ENCODE results near the gene DECR2.

DECR2 gene

DNA sequence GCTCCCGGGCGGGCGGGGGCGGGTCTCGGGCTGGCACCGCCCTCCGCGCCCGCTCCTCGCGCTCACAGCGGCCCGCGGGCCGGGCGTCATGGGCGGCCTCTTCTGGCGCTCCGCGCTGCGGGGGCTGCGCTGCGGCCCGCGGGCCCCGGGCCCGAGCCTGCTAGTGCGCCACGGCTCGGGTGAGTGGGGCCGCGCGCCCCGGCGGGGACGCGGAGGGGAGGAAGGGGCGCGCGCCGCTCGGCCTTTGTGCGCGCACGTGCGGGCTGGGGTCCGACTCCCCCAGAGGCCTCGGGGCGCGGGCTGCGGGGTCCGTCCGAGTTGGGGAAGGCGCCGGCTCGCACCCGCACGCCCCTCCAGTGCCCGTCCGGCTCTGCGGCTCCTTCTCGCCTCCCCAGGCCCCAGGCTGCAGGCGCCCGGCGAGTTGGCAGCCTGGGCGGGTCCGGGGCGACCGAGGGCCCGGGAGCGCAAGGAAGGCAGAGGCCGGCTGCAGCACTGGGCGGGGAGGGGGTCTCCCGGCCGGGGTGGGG, 4.5 kb upstream of the DECR2 start, which contains the start of gene NME4:
Gene NME4 (plus strand): TSS at position 65 of the 527 bp plus-strand sequence. CDS start 24 bp downstream, at position 89.
- TF ChIP-seq, protein P1, sequence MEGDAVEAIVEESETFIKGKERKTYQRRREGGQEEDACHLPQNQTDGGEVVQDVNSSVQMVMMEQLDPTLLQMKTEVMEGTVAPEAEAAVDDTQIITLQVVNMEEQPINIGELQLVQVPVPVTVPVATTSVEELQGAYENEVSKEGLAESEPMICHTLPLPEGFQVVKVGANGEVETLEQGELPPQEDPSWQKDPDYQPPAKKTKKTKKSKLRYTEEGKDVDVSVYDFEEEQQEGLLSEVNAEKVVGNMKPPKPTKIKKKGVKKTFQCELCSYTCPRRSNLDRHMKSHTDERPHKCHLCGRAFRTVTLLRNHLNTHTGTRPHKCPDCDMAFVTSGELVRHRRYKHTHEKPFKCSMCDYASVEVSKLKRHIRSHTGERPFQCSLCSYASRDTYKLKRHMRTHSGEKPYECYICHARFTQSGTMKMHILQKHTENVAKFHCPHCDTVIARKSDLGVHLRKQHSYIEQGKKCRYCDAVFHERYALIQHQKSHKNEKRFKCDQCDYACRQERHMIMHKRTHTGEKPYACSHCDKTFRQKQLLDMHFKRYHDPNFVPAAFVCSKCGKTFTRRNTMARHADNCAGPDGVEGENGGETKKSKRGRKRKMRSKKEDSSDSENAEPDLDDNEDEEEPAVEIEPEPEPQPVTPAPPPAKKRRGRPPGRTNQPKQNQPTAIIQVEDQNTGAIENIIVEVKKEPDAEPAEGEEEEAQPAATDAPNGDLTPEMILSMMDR (IDR thresholded peaks at IDR 0.05; ENCODE audit: borderline replicate concordance, control extremely low read depth, extremely low read depth, insufficient read depth, missing control alignments) = no peak
- peak; percentile 74 for DNase-seq (ENCODE audit: low spot score)
- in situ Hi-C loops (cut with MboI; ENCODE audit: low sequenced_read_pairs, unreplicated experiment) = no loop called here

- DNase-seq (ENCODE audit: low spot score) = peak; percentile 58
- in situ Hi-C loops (cut with MboI; ENCODE audit: low sequenced_read_pairs, unreplicated experiment) = no loop called here
- TF ChIP-seq, protein P1 (IDR thresholded peaks at IDR 0.05; ENCODE audit: borderline replicate concordance, control extremely low read depth, extremely low read depth, insufficient read depth, missing control alignments) = no peak
Measured at GRCh38 chr16:397736-398332, 3.9 kb upstream of the DECR2 start.

- TF ChIP-seq, protein P1 (IDR thresholded peaks at IDR 0.05; ENCODE audit: borderline replicate concordance, control extremely low read depth, extremely low read depth, insufficient read depth, missing control alignments) = no peak
- DNase-seq (ENCODE audit: low spot score) = no peak
- in situ Hi-C loops (cut with MboI; ENCODE audit: low sequenced_read_pairs, unreplicated experiment) = no loop called here
Measured at GRCh38 chr16:398561-399339, 2.9 kb upstream of the DECR2 start.

DNA sequence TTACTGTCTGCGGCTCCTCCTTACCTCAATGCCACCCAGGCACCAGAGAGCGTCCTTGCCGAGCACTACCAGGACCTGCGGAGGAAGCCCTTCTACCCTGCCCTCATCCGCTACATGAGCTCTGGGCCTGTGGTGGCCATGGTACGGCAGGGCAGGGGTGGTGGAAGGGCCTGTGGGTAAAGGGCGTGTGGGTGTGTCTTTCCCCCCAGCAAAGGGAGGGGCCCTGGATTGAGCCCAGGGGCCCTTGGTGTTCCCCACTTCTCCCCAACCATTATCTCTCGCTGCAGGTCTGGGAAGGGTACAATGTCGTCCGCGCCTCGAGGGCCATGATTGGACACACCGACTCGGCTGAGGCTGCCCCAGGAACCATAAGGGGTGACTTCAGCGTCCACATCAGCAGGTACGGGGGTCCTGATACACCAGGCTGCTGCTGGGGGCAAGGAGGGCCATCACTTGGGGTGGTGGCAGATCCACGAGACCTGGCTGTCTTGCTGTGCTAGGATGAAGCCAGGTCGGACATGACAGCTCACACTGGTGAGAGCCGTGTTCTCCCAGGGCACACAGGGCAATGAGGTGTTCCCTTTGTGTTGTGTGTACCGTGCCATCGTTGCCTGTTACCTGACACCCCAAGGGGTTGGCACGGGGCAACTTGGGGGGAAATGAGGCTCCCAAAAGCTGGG, 2.2 kb upstream of the DECR2 start:
- in situ Hi-C loops (cut with MboI; ENCODE audit: low sequenced_read_pairs, unreplicated experiment) = no loop called here
- TF ChIP-seq, protein P1 (IDR thresholded peaks at IDR 0.05; ENCODE audit: borderline replicate concordance, control extremely low read depth, extremely low read depth, insufficient read depth, missing control alignments) = no peak
- DNase-seq (ENCODE audit: low spot score) = no peak

DNA sequence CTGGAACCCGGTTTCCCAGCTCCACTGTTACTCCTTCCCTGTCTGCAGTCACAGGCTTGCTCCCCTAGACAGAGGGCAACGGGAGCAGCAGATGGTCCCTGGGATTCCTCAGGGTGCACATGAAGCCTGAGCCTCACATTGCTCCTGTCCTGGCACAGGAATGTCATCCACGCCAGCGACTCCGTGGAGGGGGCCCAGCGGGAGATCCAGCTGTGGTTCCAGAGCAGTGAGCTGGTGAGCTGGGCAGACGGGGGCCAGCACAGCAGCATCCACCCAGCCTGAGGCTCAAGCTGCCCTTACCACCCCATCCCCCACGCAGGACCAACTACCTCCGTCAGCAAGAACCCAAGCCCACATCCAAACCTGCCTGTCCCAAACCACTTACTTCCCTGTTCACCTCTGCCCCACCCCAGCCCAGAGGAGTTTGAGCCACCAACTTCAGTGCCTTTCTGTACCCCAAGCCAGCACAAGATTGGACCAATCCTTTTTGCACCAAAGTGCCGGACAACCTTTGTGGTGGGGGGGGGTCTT, 1.6 kb upstream of the DECR2 start:
- no peak for DNase-seq (ENCODE audit: low spot score)
- in situ Hi-C loops (cut with MboI; ENCODE audit: low sequenced_read_pairs, unreplicated experiment) = no loop called here
- TF ChIP-seq, protein P1 (IDR thresholded peaks at IDR 0.05; ENCODE audit: borderline replicate concordance, control extremely low read depth, extremely low read depth, insufficient read depth, missing control alignments) = no peak

DNA sequence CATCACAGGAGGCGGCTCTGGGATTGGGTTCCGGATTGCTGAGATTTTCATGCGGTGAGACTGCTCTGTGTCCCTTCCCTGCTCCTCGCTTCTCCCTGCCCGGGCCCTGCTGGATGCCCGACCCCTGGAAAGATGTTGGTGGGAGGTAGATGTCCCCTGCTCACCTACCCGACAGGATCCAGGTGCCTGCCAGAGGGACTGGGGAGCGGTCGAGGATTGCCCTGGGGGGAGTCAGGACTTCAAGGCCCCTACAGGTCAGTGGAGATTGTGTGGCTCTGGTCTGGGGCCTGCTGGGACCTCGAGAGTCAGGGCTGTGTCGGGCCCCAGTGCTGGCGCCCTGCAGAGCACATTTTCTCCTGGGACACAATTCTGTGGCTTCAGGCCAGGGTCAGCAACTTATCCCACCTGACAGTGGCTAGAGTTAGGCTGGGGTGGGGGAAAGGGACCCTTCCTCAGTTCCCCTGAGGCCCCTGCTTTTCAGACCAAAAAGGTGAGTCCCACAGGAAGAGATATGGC, 3.3 kb downstream of the DECR2 start:
- TF ChIP-seq, protein P1 (IDR thresholded peaks at IDR 0.05; ENCODE audit: borderline replicate concordance, control extremely low read depth, extremely low read depth, insufficient read depth, missing control alignments) = no peak
- DNase-seq (ENCODE audit: low spot score) = no peak
- in situ Hi-C loops (cut with MboI; ENCODE audit: low sequenced_read_pairs, unreplicated experiment) = no loop called here
